Neural progenitor cell (in vitro differentiated cells): ENCODE data around the gene WDR81. TPM values are rescaled to one million over a fixed set of nuclear protein-coding genes. Genes with fewer than 3 reads are reported as not detected.

Source experiments
- DNase-seq: peaks from one replicate; pipeline ENCODE4 v3.0.0-alpha.2; 2016; ENCODE audit warnings: low spot score
- H2AFZ ChIP-seq: fragments of 200-600 bp; sonication (generic); replicated peaks from 2 replicates; pipeline ENCODE4 v1.6.1; 2016; ENCODE audit warnings: antibody characterized with exemption
- H3F3A ChIP-seq: fragments of 200-600 bp; sonication (generic); 2 replicates; pipeline ENCODE4 v1.6.1; 2016; ENCODE audit warnings: antibody characterized with exemption, low read depth
- H3K27ac ChIP-seq: fragments of 200-600 bp; sonication (generic); 2 replicates; pipeline ENCODE4 v1.5.1; 2016; ENCODE audit warnings: mild to moderate bottlenecking
- H3K27me3 ChIP-seq: fragments of 200-600 bp; sonication (generic); 2 replicates; pipeline ENCODE4 v1.6.1; 2016; ENCODE audit warnings: mild to moderate bottlenecking, moderate library complexity
- H3K36me3 ChIP-seq: fragments of 200-600 bp; sonication (generic); 2 replicates; pipeline ENCODE4 v1.5.1; 2016
- H3K4me1 ChIP-seq: fragments of 200-600 bp; sonication (generic); 2 replicates; pipeline ENCODE4 v1.6.1; 2016; ENCODE audit warnings: mixed run types
- H3K4me2 ChIP-seq: fragments of 200-600 bp; sonication (generic); 2 replicates; pipeline ENCODE4 v1.6.1; 2016
- H3K4me3 ChIP-seq: fragments of 200-600 bp; sonication (generic); 2 replicates; pipeline ENCODE4 v1.5.1; 2016
- H3K79me2 ChIP-seq: fragments of 200-600 bp; sonication (generic); 2 replicates; pipeline ENCODE4 v1.6.1; 2016; ENCODE audit warnings: low read depth
- H3K9ac ChIP-seq: fragments of 200-600 bp; sonication (generic); 2 replicates; pipeline ENCODE4 v1.6.1; 2016
- H3K9me3 ChIP-seq: fragments of 200-600 bp; sonication (generic); 2 replicates; pipeline ENCODE4 v1.5.1; 2016; ENCODE audit warnings: low read depth
- H4K20me1 ChIP-seq: fragments of 200-600 bp; sonication (generic); 2 replicates; pipeline ENCODE4 v1.6.1; 2016; ENCODE audit warnings: low read depth
- H3K27ac Mint-ChIP-seq: 3 replicates; pipeline ENCODE4 v1.8.0; 2021; ENCODE audit warnings: mixed read lengths
- H3K27me3 Mint-ChIP-seq: 2 replicates; pipeline ENCODE4 v1.8.0; 2022; ENCODE audit warnings: low read depth, mild to moderate bottlenecking, inconsistent platforms, moderate library complexity, mixed read lengths; ENCODE audit not compliant: insufficient read depth
- H3K36me3 Mint-ChIP-seq: 3 replicates; pipeline ENCODE4 v1.8.0; 2021; ENCODE audit warnings: mixed read lengths
- H3K4me1 Mint-ChIP-seq: 3 replicates; pipeline ENCODE4 v1.8.0; 2021; ENCODE audit warnings: mixed read lengths
- H3K4me3 Mint-ChIP-seq: 3 replicates; pipeline ENCODE4 v1.8.0; 2021; ENCODE audit warnings: mild to moderate bottlenecking, moderate library complexity, mixed read lengths
- H3K9me3 Mint-ChIP-seq: 3 replicates; pipeline ENCODE4 v1.8.0; 2020; ENCODE audit warnings: mixed read lengths
- EZH2 ChIP-seq: fragments of 200-600 bp; sonication (generic); IDR thresholded peaks from 2 replicates; pipeline ENCODE4 v1.6.1; 2017; ENCODE audit warnings: antibody characterized with exemption, mild to moderate bottlenecking, moderate library complexity
- EZH2phosphoT487 ChIP-seq: fragments of 200-600 bp; sonication (generic); IDR thresholded peaks from 2 replicates; pipeline ENCODE4 v1.6.1; 2017; ENCODE audit warnings: antibody characterized with exemption
- total RNA-seq: library from RNA; depleted of rRNA; stranded (reverse); fragments of >200 nt; gene quantifications from 2 replicates; pipeline ENCODE4 v1.2.3, GENCODE V29; 2015; ENCODE audit warnings: low replicate concordance
- TF ChIP-seq, protein P1 (sequence below): fragments of 200-600 bp; sonication (generic); IDR thresholded peaks from 2 replicates; pipeline ENCODE4 v1.5.1; 2017; ENCODE audit warnings: antibody characterized with exemption, mild to moderate bottlenecking

The WDR81 gene
- total RNA-seq, result 1.9 and 10.4 TPM in 2 replicates

GRCh38 chr17:1724351-1724868 lies at the start of gene WDR81:
Gene WDR81, plus strand, starts transcription at chr17:1724704. Its CDS starts 256 bp downstream, at chr17:1724960.
- Mint-ChIP-seq H3K4me1 (peaks cover 13% of the 10 kb centered on the region), H3K36me3 (no peaks in the 10 kb centered on the region), H3K4me3 (peak within 1 kb of the TSS; percentile 83), H3K27ac (peak within 1 kb of the TSS; percentile 66), H3K9me3 (no peaks in the 10 kb centered on the region), H3K27me3 (peaks cover 5% of the 10 kb centered on the region)
- H3K9me3 ChIP-seq, result no peaks in the 10 kb centered on the region
- TF ChIP-seq, protein P1, sequence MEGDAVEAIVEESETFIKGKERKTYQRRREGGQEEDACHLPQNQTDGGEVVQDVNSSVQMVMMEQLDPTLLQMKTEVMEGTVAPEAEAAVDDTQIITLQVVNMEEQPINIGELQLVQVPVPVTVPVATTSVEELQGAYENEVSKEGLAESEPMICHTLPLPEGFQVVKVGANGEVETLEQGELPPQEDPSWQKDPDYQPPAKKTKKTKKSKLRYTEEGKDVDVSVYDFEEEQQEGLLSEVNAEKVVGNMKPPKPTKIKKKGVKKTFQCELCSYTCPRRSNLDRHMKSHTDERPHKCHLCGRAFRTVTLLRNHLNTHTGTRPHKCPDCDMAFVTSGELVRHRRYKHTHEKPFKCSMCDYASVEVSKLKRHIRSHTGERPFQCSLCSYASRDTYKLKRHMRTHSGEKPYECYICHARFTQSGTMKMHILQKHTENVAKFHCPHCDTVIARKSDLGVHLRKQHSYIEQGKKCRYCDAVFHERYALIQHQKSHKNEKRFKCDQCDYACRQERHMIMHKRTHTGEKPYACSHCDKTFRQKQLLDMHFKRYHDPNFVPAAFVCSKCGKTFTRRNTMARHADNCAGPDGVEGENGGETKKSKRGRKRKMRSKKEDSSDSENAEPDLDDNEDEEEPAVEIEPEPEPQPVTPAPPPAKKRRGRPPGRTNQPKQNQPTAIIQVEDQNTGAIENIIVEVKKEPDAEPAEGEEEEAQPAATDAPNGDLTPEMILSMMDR, result no peak
- TF ChIP-seq EZH2, result no peak
- no peak for TF ChIP-seq EZH2phosphoT487
- peak within 1 kb of the TSS; percentile 57 for H3K4me3 ChIP-seq
- DNase-seq, result peak; percentile 95
- no peaks in the 10 kb centered on the region for H3K79me2 ChIP-seq
- no peaks in the 10 kb centered on the region for H4K20me1 ChIP-seq
- H3K9ac ChIP-seq, result peak within 1 kb of the TSS; percentile 9
- H2AFZ ChIP-seq, result peak within 1 kb of the TSS; percentile 79
- H3K4me2 ChIP-seq, result peak within 1 kb of the TSS; percentile 87
- H3K36me3 ChIP-seq, result no peaks in the 10 kb centered on the region
- no peaks in the 10 kb centered on the region for H3K4me1 ChIP-seq
- H3K27ac ChIP-seq, result no peak within 1 kb of the TSS
- H3K27me3 ChIP-seq, result no peaks in the 10 kb centered on the region
- H3F3A ChIP-seq, result peaks cover 24% of the 10 kb centered on the region

DNA sequence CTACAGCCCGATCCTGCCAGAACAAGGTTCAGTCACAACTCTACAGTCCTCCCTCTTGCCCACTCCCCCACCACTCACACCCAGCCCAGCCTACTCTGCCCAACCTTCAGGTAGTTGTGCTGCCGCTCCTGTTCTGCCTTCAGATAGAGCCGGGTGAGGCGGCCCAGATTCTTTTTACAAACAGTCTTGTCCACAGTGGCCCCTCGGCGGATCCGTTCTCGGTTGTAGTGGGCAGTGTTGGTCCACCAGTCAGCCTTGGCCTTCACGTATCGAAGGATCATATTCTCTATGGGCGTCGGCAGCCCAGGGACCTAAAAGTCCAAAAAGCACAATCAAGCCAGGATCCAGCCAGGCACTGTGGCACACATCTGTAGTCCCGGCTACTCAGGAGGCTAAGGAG lies 48.1 kb upstream of the WDR81 start:
- DNase-seq, result no peak
- Mint-ChIP-seq H3K36me3 (peaks cover 58% of the 10 kb centered on the region), H3K27me3 (no peaks in the 10 kb centered on the region), H3K27ac (no peak overlapping the region), H3K9me3 (no peaks in the 10 kb centered on the region), H3K4me1 (no peaks in the 10 kb centered on the region), H3K4me3 (no peak overlapping the region)
- Histone ChIP-seq H3K9ac (no peak overlapping the region), H3K36me3 (peaks cover 36% of the 10 kb centered on the region), H3K27ac (no peak overlapping the region), H2AFZ (no peak overlapping the region), H3K9me3 (no peaks in the 10 kb centered on the region), H3K4me1 (no peaks in the 10 kb centered on the region), H3K4me3 (no peak overlapping the region), H3K79me2 (peaks cover 9% of the 10 kb centered on the region), H3K27me3 (no peaks in the 10 kb centered on the region), H4K20me1 (peaks cover 29% of the 10 kb centered on the region), H3F3A (peaks cover 18% of the 10 kb centered on the region), H3K4me2 (no peak overlapping the region)
- TF ChIP-seq, protein P1, result no peak
- TF ChIP-seq EZH2phosphoT487 (no peak), EZH2 (no peak)

GRCh38 chr17:1683459-1683858 lies 41.0 kb upstream of the WDR81 start:
- H3K27ac ChIP-seq, result no peak overlapping the region
- H3K4me1 ChIP-seq, result peaks cover 3% of the 10 kb centered on the region
- H3K4me3 ChIP-seq, result peak overlapping the region; percentile 86
- H3K79me2 ChIP-seq, result peaks cover 41% of the 10 kb centered on the region
- no peak overlapping the region for H2AFZ ChIP-seq
- DNase-seq, result peak; percentile 8
- no peak overlapping the region for H3K9ac ChIP-seq
- peaks cover 23% of the 10 kb centered on the region for H3K36me3 ChIP-seq
- no peaks in the 10 kb centered on the region for H3K27me3 ChIP-seq
- TF ChIP-seq EZH2 (no peak), EZH2phosphoT487 (no peak)
- TF ChIP-seq, protein P1, result no peak
- peaks cover 37% of the 10 kb centered on the region for H4K20me1 ChIP-seq
- H3K9me3 ChIP-seq, result no peaks in the 10 kb centered on the region
- peak overlapping the region; percentile 76 for H3K27ac Mint-ChIP-seq
- peaks cover 44% of the 10 kb centered on the region for H3K36me3 Mint-ChIP-seq
- peaks cover 24% of the 10 kb centered on the region for H3K4me1 Mint-ChIP-seq
- H3K27me3 Mint-ChIP-seq, result peaks cover 3% of the 10 kb centered on the region
- H3K4me2 ChIP-seq, result peak overlapping the region; percentile 87
- peak overlapping the region; percentile 100 for H3K4me3 Mint-ChIP-seq
- H3K9me3 Mint-ChIP-seq, result peaks cover under 1% of the 10 kb centered on the region
- H3F3A ChIP-seq, result peaks cover 14% of the 10 kb centered on the region
